ENCODE results near the gene SLC28A2.
"Not testable (repeated sequence)": the region's sequence is repeated elsewhere in the genome, so short reads cannot be mapped to it uniquely, and the experiment has no call there.

Gene SLC28A2

DNA sequence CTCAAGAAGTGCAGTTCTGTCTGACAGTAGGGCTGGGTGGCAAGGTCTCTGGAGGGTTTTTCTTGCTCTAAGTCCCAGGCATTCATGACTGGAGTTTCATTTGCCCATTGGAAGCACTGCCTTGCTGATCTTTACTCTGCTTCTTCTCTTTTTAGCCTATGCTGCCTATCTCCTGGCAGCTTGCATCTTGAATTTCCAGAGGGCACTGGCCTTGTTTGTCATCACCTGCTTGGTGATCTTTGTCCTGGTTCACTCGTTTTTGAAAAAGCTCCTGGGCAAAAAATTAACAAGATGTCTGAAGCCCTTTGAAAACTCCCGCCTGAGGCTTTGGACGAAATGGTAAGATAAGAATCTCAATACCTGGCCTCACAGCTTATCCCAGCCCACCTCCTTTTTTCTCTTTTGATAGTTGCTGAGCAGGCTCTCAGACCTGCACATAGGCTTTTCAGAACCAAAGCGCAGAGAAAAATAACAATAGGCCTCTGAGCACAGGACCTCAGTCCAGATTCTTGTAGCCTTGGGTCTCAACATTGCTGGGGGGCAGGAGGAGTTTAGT is 10.9 kb downstream of the SLC28A2 start:
- no peak for DNase-seq

DNA sequence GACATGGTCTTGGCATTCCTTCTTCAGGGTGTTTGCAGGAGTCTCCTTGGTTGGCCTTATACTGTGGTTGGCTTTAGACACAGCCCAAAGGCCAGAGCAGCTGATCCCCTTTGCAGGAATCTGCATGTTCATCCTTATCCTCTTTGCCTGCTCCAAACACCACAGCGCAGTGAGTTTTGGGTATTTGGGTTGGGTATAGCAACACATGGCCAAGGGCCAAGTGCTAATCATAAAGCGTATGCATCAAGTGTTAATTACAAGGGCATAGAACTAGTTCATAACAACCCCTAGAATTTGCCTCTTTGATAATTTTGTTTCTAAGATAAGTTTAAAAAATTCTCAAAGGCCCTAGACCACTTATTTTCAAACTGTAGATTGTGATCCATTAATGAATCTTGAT is 11.8 kb downstream of the SLC28A2 start:
- no peak for DNase-seq

DNA sequence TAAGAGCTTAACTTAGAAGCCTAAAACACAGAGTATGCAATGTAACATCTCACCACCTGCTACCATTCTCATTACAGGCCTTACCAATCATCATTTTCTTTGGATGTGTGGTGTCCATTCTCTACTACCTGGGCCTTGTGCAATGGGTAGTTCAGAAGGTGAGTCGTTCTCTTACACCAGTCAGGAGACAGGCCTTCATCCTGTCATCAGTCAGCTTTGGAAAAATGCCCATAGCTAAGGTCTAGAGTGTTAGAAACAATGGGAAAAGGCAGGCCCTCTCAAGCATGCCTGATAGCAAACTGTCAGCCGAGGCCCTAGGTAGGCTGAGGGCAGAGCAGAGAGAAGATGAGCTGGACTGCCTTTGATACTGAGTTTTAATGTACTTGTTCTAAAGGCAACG is 13.5 kb downstream of the SLC28A2 start:
- DNase-seq: no peak

DNA sequence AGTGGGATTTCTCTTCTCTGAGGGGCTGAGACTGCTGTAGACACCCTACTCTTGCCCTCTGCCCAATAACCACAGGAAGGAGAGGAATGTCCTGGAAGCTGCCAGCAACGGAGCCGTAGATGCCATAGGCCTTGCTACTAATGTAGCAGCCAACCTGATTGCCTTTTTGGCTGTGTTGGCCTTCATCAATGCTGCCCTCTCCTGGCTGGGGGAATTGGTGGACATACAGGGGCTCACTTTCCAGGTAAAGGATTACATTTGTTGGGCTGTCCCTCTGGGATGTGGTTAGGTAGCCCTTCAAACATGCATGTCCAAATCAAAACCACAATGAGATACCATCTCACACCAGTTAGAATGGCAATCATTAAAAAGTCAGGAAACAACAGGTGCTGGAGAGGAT is 16.1 kb downstream of the SLC28A2 start:
- DNase-seq: no peak

DNA sequence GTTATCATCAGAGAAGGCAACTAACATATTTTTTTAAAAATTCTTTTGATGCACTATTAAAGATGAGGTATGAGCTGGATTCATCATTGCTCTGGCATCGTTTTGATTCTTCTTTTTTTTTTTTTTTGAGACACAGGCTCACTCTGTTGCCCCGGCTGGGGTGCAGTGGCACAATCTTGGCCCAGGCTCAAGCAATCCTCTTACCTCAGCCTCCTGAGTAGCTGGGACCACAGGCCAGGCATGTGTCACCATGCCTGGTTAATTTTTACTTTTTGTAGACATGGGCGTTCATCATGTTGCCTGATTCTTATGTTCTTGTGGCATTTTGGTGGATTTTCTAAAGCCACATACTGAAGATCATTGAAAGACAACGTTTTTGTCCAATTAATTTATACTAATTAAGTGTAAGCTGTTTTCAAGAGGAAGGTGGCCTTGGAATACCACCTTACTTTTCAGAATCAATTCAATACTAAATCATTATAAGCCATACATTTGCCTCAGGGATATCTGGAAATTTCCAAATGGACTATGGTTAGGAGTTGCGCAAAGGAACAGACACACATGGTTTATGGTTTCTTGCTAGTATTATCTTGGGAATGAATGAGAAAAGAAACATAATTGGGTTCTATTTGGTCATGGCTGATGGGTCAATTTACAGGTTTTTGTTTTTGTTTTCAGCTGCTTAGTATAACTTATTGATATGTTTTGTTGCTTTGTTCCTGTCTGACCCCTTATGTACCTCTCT is 22.8 kb downstream of the SLC28A2 start:
- DNase-seq: no peak

DNA sequence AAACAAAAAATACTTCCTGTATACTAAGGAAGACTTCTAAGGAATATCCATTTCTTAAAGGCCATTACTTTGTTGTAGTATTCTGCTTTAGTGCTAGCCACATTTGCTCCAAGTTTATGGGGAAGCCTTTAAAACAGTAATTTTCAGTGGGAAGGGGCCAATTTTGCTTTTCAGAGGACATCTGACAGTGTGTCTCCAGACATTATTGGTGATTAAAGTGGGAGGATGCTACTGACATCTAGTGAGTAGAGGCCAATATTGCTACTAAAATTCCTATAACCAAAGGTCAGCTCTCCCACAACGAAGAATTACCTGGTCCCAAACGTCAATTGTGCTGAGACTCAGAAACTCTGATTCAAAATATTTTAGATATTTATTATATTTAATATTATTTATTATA is 24.8 kb downstream of the SLC28A2 start:
- DNase-seq: no peak

DNA sequence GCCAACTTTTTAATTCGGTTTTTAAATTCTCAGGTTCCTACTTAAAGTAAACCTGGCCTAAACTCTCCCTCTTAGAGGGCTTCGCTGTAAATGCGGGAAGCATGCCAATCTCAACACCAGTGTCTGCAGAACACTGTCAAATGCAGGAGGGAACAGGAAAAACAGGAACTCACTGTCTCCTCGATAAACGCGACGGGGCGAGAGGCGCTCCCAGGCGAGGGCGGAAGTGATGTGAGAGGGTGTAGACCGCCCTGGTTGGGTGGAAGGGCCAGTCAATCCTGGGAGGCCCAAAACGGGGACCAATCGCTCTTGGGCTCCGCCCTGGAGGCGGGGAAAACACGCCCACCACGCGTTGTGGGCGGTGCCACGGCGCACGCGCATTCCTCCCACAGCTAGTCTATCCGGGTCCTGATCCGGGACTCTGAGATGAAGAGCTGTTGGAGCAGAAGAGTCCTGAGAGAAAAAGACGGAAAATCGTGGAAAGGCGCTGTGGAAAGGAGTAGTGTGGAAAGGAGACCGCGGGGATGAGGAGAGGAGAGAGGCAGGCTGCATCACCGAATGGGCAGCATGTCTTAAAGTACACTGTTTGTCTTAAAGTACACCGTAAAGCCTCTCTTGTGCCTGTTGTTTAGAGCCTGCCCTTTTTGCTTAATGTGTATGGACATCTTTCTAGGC is 27.1 kb downstream of the SLC28A2 start:
- peak; percentile 85 for DNase-seq

DNA sequence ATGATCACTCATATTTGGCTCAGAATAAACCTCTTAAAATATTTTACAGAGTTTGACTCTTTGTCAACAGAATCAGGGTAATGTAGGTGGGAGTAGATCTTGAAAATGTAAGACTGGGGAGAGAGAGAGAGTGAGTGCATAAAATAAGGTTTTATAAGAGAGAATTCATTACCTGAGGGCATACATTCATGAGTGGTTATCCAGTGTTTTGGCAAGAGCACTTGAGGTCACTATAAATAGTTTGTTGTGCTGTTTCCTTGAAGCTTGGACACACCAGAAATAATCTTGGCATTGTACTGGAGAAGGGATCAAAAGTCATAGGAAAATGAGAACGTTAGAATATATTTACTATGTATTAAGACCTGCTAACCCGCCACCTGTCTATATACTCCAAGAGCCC is 33.4 kb downstream of the SLC28A2 start:
- no peak for DNase-seq

DNA sequence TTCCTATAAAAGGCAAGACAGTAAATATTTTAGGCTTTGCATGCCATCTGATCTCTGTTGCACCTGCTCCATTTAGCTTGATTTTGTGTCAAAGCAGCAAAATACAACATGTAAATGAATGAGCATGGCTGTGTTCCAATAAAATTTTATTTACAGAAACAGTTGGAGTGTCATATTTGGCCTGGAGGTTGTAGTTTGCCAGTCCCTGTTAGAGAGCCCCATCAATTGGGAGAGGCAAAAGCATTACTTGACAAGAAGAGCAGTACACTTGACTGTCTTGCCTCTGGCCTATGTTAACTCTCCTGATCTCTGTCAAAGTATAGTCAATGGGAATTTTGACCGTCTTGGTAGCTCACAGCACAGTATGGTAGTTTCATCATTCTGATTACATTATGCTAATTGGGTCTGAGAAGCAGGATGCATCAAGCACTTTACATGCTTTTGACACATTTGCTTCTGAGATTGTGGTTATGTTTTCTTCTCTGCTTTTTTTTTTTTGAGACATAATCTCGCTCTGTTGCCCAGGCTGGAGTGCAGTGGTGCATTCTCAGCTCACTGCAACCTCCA is 35.4 kb downstream of the SLC28A2 start:
- no peak for DNase-seq

DNA sequence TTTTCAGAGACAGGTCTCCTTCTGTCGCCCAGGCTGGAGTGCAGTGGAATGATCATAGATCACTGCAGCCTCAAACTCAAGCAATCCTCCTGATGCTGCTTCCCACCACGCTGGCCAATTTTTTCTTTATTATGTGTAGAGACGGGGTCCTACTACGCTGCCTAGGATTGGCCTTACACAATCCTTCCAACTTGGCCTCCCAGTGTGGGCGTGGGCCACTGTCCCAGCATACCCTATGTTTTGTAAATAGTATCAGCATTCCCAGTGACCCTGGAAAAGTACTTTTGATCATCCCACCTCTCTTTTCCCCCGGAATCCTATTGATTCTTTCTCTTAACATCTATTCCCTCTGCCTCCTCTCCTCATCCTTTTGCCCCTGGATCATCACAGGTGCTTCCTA is 36.9 kb downstream of the SLC28A2 start:
- DNase-seq: no peak

DNA sequence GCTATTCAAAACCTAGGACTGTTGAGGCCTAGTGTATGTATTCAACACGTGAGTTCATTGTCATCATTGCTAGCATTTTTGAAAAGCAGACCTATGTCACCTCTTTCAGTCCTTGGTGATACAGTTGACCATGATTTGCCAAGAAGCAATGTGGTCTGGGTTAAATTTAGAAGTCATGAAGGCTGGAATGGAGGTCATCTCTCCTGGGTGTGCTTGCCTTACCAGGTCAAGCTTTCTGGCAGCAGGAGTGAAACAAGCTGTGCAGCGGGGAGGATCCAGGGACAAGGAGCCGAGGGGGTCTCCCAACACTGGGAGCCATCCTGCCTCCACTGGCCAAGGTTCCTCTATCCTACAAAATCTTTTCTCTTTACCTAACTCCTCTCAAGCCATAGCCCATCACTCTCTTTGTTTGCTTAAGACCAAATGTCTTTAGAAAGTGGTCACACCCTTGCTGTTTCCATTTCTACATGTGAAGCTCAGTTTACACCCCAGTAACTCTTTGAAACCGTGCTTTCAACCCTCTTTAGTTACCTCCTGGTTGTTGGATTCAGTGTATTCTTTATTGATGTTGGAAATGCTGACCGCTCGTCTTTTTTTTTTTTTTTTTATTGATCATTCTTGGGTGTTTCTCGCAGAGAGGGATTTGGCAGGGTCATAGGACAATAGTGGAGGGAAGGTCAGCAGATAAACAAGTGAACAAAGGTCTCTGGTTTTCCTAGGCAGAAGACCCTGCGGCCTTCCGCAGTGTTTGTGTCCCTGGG is 40.0 kb downstream of the SLC28A2 start:
- no peak for DNase-seq

DNA sequence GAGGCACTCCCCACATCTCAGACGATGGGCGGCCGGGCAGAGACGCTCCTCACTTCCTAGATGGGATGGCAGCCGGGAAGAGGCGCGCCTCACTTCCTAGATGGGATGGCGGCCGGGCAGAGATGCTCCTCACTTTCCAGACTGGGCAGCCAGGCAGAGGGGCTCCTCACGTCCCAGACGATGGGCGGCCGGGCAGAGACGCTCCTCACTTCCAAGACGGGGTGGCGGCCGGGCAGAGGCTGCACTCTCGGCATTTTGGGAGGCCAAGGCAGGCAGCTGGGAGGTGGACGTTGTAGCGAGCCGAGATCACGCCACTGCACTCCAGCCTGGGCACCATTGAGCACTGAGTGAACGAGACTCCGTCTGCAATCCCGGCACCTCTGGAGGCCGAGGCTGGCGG is 41.3 kb downstream of the SLC28A2 start:
- not testable (repeated sequence) for DNase-seq

DNA sequence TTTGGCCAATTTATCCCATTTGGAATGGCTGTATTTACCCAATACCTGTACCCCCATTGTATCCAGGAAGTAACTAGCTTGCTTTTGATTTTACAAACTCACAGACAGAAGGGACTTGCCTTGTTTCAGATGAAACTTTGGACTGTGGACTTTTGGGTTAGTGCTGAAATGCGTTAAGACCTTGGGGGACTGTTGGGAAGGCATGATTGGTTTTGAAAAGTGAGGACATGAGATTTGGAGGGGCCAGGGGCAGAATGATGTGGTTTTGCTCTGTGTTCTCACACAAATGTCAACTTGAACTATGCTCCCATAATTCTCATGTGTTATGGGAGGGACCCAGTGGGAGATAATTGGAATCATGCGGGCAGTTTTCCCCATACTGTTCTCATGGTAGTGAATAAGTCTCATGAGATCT is 46.9 kb downstream of the SLC28A2 start:
- DNase-seq: not testable (repeated sequence)

DNA sequence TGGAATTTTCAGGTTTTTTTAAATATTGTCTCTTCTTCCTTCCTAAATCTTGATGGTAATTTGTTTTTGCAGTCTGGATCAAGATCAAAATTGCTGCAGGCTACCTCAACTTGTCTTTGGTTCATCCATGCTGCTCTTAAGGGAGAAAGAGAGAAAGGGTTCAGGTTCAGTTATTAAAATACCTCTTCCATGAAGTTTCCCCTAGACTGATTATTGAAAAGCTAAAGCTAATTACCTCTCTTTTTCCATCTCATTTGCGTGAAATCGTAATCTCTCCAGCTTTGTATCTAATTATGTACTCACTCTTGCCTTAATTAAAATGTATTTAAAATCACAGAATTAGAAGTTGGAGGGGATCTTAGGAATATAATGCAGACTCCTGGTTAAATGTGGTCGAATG is 52.7 kb downstream of the SLC28A2 start:
- DNase-seq: no peak

DNA sequence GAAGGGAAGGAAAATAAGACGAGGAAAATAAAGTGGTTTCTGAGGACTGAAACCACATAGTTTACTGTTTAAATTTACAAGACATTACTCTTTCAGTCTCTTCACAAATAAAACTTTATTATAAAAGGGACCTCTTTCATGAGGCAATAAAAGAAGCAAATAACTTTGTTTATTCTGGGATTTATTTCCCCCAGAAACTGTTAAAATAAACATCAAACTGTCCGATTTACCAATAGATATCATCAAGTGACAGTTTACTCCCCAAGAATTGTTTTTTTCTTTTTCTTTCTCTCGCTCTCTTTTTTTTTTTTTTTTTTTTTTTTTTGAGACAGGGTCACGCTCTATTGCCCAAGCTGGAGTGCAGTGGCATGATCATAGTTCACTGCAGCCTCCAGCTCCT is 54.1 kb downstream of the SLC28A2 start:
- DNase-seq: no peak

DNA sequence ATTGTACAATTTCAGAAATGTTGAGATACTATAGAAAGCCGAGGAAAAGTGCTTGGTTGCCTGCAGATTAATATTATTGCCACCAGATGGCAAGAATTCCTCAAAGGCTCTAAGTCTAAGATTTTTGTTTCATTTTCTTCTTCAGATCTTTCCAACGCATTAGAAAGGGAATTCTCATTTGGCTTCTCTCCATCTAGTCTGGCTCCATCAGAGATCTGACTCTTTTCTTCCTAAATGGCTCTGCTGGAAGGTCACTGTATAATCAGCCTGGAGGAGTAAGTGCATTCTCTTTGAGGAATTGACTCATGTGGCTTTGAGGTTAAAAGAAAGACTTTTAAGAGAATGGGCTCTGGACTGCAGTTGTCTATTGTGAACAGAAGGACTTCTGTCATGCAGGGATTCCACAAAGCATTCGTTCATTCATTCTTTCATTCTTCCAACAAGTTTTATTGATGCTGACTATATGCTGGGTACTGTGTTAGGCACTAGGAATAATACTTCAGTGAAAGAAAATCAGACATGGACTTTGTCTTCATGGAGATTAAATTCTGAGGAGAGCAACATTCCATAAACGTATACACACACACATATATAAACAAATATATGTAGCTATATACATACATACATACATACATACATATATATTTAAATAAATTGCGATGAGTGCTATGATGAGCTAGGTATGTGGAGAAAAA is 55.3 kb downstream of the SLC28A2 start:
- no peak for DNase-seq

DNA sequence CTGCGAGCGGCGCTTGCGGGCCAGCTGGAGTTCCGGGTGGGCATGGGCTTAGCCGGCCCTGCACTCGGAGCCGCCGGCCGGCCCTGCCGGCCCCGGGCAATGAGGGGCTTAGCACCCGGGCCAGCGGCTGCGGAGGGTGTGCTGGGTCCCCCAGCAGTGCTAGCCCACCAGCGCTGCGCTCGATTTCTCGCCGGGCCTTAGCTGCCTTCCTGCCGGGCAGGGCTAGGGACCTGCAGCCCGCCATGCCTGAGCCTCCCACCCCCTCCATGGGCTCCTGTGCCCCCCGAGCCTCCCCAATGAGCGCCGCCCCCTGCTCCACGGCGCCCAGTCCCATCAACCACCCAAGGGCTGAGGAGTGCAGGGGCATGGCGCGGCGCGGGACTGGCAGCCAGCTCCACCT is 62.1 kb downstream of the SLC28A2 start:
- DNase-seq: not testable (repeated sequence)

DNA sequence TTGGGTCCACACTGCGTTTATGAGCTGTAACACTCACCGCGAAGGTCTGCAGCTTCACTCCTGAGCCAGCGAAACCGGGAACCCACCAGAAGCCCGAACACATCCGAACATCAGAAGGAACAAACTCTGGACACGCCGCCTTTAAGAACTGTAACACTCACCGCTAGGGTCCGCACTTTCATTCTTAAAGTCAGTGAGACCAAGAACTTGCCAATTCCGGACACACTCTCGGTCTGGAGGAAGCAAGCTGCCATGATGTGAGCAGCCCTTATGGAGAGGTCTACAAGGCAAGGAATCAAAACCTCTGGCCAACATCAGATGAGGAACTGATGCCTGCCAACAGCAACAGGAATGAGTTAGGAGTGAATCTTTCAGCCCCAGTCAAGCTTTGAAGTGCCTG is 62.9 kb downstream of the SLC28A2 start:
- no peak for DNase-seq

DNA sequence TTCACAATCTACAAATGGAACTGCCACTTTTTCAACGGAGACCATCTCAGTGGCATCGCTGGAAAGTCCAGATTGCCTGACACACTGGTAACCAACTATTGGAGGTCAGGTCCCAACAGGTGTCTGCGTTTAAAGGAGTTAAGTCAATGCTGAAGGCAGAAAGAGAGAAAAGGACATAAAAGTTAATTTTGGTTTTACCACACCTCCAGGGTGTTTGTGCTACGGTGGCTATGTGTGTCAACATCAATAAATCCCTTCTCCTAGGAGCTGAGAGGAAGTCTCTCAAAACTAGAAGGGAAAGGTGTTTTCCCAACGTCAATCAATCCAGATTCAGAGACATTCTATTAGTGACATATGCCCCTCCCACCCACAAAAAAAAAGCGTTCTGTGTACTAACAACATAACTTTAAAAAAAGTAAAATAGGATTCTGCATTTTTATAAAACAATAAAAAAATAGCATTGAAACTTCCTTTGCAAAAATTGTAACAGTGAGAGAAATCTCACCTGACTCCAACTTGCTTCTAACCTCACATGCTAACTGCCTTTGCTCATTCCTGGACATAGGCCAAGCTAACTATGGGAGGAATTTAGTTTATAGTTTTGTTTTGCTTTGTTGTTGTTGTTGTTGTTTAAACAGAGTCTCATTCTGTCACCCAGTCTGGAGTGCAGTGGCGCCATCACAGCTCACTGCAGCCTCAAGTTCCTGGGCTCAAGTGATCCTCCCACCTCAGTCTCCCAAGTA is 67.6 kb downstream of the SLC28A2 start:
- no peak for DNase-seq

DNA sequence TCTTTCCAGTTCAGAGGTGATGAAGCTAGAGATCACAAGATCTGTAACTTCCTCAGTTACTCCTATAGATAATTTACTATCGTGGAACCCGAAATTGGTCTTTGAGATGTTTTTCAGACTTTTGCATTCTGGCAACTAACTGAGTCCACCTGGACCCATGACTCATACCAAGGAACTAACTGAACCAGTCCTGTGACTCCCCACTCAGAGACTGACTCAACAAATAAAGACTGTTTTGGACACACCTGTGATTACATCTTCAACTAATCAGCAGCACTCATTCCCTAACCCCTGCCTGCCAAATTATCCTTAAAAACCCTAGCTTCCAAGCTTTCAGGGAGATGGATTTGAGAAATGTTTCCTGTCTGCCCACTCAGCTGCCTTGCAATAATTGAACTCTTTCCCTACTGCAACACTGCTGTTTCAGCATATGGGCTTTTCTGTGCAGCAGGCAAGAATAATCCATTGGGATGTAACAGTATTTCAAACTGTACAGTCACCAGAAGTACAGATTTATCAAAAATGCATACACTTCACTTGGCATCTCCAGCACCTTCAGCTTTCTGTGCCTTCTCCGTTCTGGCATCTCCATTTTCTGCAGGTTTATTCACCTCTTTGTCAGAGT is 68.7 kb downstream of the SLC28A2 start:
- DNase-seq: no peak

DNA sequence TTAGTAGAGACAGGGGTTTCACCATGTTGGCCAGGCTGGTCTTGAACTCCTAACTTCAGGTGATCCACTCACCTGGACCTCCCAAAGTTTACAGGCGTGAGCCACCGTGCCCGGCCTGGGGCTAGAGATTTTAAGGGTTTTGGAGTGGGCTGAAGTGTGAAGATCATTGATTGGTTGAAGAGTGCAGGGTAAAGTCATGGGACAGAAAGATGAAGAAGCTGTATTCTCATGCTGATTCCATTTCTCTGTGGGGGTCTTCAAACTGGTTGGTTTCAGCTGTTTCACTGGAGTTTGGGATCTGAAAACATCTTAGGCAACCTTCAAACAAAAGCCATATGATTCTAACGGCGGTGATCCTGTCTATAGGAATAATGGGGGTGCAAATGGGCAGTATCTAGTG is 74.2 kb downstream of the SLC28A2 start:
- DNase-seq: no peak

DNA sequence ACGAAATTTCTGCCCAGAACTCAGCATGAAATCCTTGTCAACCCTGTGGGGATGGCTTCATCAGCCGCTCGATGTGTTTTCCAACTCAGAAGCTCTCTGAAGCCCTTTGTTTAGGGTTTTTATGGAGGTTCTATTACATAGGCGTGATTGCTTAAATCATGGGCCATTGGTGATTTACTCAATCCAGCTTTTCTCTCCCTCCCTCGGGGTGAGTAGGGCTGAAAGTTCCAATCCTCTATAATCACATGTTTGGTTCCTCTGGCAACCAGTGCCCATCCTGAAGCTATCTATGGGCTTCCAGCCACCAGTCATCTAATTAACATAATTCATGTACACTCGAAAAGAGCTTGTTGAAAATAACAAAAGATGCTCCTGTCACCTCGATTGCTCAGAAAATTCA is 74.7 kb downstream of the SLC28A2 start:
- no peak for DNase-seq

Measured in NCI-H1436 treated with DMSO at 0.1 percent for 48 hours (cell line).